Stimulated activated naive CD8-positive, alpha-beta T cell treated with anti-CD3 and anti-CD28 coated beads, Interleukin-15, amount 100 ng/mL, for 72 hours (primary cell): Measurements from ENCODE around the gene TSPAN4.
A peak's percentile ranks its signal among the peaks of the same experiment; 100 is the strongest.

ENCODE experiments used
- ATAC-seq: fragments of 150-1000 bp; cut with Tn5 transposase; 2 replicates; pipeline ENCODE4 v1.10.0; 2021; ENCODE audit warnings: mild to moderate bottlenecking, moderate library complexity
- DNase-seq, 2 donors: peaks; one replicate each; pipeline ENCODE4 v3.0.0; 2021 to 2022
- H3K27ac Mint-ChIP-seq, 2 donors: one replicate each; pipeline ENCODE4 v1.8.0; 2022; ENCODE audit warnings: mild to moderate bottlenecking in 2 of 2, mixed read lengths in 2 of 2, moderate library complexity in 2 of 2
- H3K27me3 Mint-ChIP-seq: one replicate; pipeline ENCODE4 v1.8.0; 2022; ENCODE audit warnings: mixed read lengths
- H3K4me1 Mint-ChIP-seq: one replicate; pipeline ENCODE4 v1.8.0; 2022; ENCODE audit warnings: mild to moderate bottlenecking, mixed read lengths
- H3K4me3 Mint-ChIP-seq, 2 donors: one replicate each; pipeline ENCODE4 v1.8.0; 2022; ENCODE audit warnings: mild to moderate bottlenecking in 2 of 2, mixed read lengths in 2 of 2, moderate library complexity in 1 of 2
- H3K9me3 Mint-ChIP-seq, 2 donors: one replicate each; pipeline ENCODE4 v1.8.0; 2022; ENCODE audit warnings: mixed read lengths in 2 of 2

TSPAN4 gene

DNA sequence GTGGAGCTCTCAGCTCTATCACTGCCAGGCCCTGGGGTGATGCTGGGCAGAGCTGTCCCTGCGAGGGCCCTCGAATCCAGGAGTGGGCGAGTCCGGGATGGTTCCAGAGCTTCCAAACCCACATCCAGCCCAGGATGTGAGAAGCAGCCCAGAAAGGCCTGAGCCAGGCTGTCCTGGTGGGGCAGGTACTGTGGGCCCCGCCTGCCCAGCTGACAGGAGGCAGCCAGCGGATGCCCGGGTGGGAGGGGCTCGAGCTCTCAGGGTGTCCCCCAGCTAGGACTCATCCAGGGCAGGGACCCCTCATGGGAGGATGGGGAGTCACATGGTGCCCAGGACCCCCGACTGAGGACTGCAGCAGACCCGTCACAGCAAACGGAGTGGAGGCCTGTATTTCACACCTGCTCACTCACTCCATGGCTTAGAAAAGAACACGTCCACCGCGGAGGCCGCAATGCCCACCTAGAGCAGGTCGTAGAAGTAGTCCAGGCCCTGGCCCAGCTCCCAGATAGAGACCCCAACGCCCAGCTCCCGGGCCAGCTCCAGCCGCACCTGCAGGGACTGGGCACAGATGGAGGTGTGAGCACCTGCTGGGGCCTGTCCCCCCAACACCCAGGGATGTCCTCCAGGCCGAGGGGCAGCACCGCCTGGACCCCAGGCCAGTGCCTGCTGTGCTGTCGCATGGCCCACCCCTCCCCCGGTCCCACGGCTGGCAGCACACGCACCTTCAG lies 26.9 kb downstream of the TSPAN4 start:
- Mint-ChIP-seq H3K9me3 (no peaks in the 10 kb centered on the region), H3K27ac (peak overlapping the region in 1 of 2 donors; percentile 27), H3K4me3 (no peak overlapping the region), H3K4me1 (no peaks in the 10 kb centered on the region), H3K27me3 (no peaks in the 10 kb centered on the region)
- ATAC-seq (no peak), DNase-seq (no peak)

DNA sequence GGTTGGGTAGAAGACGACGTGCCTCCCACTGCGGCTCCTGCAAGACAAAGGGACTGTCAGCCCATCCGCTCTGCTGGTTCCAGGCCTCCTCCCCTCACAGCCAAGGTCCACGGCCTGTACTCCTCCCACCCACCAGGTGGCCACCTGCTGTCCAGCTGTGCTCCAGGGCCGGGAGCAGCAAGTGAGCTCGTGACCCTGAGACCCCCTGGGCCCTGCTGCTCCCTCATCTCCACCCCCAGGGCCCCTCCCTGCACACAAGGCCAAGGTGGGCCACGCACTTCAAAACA lies 27.4 kb downstream of the TSPAN4 start:
- no peak for ATAC-seq
- DNase-seq: no peak
- Mint-ChIP-seq H3K4me3 (no peak overlapping the region), H3K27ac (no peak overlapping the region), H3K27me3 (no peaks in the 10 kb centered on the region), H3K9me3 (no peaks in the 10 kb centered on the region), H3K4me1 (no peaks in the 10 kb centered on the region)

DNA sequence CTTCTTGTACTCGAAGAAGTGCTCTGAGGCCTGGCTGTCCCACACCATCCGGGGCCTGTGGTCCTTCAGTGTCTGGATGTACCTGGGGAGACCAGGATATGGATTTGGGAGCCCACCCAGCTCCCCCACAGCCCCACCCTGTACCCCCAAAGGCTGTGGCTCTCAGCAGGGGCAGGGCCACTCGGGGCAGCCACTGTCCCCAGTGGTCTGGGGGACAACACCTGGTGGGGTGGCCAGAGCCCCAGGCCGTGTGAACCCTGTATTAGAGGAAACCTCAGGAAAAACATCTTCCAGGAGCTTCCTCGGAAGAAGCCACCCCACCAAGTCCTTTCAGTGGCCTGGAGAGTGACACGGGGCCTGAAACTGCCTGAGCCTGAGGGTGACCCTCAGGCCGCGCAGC lies 27.8 kb downstream of the TSPAN4 start:
- no peak overlapping the region for H3K27ac Mint-ChIP-seq
- H3K4me3 Mint-ChIP-seq: no peak overlapping the region
- no peaks in the 10 kb centered on the region for H3K4me1 Mint-ChIP-seq
- no peak for ATAC-seq
- H3K9me3 Mint-ChIP-seq: no peaks in the 10 kb centered on the region
- DNase-seq: no peak
- no peaks in the 10 kb centered on the region for H3K27me3 Mint-ChIP-seq

DNA sequence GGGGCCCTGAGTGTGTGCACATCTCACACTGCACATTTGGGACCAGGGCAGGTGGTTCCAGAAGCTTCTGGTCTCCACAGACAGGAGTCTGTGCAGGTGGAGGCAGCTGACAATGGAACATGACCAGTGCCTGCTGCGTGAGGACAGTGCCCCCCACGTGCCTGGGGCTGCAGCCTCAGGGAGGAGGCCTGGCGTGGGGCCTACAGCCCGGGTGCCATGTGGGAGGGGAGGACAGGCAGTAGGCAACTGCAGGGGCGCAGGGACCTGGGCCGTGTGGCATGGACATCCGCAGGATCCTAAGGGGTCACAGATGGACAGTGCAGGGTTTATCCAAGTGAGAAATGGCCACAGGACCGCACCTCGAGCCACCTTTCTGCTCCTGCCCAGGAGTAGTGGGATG lies 28.8 kb downstream of the TSPAN4 start:
- Mint-ChIP-seq H3K9me3 (no peaks in the 10 kb centered on the region), H3K27me3 (no peaks in the 10 kb centered on the region), H3K4me1 (no peaks in the 10 kb centered on the region), H3K4me3 (no peak overlapping the region), H3K27ac (no peak overlapping the region)
- ATAC-seq: no peak
- no peak for DNase-seq

DNA sequence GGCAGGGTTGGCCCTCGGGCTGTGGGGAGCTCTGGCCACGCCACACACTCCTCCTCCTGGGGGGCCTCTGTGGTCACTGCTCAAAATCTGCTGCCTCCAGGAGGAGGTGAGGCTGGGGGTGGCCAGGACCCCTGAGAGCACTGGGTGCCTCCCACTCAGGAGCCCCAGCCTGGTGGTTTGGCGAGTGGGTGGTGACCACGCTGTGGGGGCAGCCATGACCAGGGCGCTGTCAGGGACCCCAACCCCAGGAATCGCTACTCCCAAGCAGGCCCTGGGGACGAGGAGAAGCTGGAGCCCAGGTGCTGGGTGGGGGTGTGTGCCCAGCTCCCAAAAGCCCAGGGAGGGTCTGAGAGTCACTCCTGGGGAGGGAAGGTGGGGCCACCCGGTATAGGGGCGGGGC lies 30.1 kb downstream of the TSPAN4 start:
- no peaks in the 10 kb centered on the region for H3K4me1 Mint-ChIP-seq
- no peak overlapping the region for H3K4me3 Mint-ChIP-seq
- H3K27ac Mint-ChIP-seq: no peak overlapping the region
- H3K9me3 Mint-ChIP-seq: no peaks in the 10 kb centered on the region
- ATAC-seq (no peak), DNase-seq (no peak)
- H3K27me3 Mint-ChIP-seq: no peaks in the 10 kb centered on the region

DNA sequence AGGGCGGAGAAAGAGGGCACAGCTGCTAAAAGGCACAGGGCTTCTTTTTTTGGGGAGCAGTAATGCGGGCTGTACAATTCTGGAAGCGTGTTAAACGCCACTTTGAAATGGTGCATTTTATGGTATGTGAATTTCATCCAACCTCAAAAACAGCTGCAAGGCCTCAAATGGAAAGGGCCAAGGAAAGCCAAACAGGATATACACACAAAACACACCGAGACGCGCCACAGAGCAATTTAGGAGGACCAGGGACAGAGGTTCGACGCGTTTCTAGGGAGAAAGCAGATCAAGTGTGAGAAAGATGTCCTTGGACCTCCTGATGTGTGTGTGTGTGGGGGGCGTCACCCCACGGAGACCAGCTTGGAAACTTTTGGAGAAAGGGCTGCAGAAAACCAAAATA lies 31.1 kb downstream of the TSPAN4 start:
- Mint-ChIP-seq H3K4me3 (no peak overlapping the region), H3K4me1 (no peaks in the 10 kb centered on the region), H3K27me3 (no peaks in the 10 kb centered on the region), H3K27ac (no peak overlapping the region), H3K9me3 (no peaks in the 10 kb centered on the region)
- DNase-seq (no peak), ATAC-seq (no peak)

DNA sequence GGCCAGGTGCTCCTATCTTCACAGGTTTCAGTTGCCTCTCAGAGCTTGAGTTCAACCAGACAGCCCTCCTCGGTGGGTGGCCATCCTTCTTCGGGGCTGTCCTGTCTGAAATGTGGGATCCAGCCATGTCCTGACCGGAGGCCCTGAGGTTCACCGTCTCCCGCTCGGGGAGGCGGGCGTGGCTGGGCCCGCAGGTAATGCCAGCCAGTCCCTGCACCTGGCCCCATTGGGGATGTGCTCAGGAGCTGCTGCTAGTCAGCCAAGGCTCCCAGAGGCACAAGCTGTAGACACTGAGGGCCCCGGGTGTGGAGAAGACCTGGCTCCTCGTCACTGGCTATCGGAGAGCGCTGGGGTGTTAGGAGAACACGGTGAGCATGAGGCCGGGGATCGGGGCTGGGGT lies 32.6 kb downstream of the TSPAN4 start:
- DNase-seq (no peak), ATAC-seq (no peak)
- Mint-ChIP-seq H3K9me3 (no peaks in the 10 kb centered on the region), H3K27me3 (no peaks in the 10 kb centered on the region), H3K4me1 (no peaks in the 10 kb centered on the region), H3K4me3 (no peak overlapping the region), H3K27ac (peak overlapping the region in 1 of 2 donors; percentile 34)

DNA sequence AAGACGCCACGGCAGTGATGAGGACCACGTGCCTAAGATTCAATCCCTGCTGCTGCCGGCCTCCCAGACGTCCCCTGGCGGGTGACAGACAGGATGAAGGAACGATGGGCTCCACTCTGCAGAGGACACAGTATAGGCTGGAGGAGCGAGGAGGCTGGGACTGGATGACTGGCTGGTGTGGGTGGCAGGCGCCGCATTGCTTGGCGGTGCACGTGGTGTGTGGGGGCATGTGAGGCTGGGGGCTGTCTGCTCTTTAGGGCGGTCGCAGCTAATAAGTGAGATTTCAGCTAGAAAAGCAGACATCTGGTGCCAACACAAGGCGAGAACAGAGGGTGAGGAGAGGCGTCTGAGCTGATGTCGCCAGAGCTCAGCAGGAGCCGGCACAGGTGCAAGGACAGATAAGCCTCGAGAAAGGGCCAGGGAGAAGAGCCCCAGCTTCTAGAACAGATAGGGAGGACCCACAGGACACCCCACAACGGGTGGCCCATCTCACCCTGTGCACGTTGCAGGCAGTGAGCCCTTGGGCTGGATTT lies 33.2 kb downstream of the TSPAN4 start:
- no peaks in the 10 kb centered on the region for H3K9me3 Mint-ChIP-seq
- no peaks in the 10 kb centered on the region for H3K4me1 Mint-ChIP-seq
- no peaks in the 10 kb centered on the region for H3K27me3 Mint-ChIP-seq
- H3K27ac Mint-ChIP-seq: no peak overlapping the region
- DNase-seq (no peak), ATAC-seq (no peak)
- H3K4me3 Mint-ChIP-seq: no peak overlapping the region

DNA sequence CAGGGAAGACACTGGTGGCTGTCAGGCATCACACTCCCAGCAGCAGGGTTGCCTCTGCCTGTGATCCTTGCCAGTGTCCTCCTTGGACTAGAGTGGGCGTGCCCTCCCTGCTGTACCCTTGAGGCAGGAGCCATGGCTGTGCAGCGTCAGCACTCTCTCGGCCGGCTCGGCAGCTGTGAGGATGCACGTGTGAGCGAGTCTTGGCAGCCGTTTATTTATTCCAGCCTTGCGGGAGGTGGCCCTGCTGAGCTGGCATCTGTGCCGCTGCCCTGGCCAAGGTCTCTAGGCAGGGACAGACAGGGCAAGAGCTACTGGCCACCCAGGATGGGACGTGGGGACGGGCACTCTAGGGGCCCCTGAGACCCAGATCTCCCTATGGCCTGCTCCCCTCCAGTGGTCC lies 33.9 kb downstream of the TSPAN4 start:
- no peak for ATAC-seq
- DNase-seq: no peak
- Mint-ChIP-seq H3K27ac (no peak overlapping the region), H3K4me1 (no peaks in the 10 kb centered on the region), H3K27me3 (no peaks in the 10 kb centered on the region), H3K4me3 (no peak overlapping the region), H3K9me3 (no peaks in the 10 kb centered on the region)

DNA sequence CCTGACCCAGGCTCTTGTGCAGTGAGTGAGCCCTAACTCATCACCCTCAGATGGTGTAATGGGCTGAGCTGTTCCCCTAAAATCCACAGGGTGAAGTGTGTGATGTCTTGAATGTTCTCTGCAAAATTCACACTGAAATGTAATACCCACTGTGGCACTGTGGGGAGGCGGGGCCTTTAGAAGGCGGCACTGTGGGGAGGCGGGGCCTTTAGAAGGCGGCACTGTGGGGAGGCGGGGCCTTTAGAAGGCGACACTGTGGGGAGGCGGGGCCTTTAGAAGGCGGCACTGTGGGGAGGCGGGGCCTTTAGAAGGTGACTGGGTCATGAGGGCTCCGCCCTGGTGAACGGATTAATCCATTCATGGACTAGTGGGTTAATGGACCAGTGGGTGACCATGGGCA lies 34.9 kb downstream of the TSPAN4 start:
- H3K27ac Mint-ChIP-seq: no peak overlapping the region
- no peaks in the 10 kb centered on the region for H3K27me3 Mint-ChIP-seq
- no peaks in the 10 kb centered on the region for H3K9me3 Mint-ChIP-seq
- no peaks in the 10 kb centered on the region for H3K4me1 Mint-ChIP-seq
- DNase-seq (no peak), ATAC-seq (peak; percentile 31)
- H3K4me3 Mint-ChIP-seq: no peak overlapping the region

DNA sequence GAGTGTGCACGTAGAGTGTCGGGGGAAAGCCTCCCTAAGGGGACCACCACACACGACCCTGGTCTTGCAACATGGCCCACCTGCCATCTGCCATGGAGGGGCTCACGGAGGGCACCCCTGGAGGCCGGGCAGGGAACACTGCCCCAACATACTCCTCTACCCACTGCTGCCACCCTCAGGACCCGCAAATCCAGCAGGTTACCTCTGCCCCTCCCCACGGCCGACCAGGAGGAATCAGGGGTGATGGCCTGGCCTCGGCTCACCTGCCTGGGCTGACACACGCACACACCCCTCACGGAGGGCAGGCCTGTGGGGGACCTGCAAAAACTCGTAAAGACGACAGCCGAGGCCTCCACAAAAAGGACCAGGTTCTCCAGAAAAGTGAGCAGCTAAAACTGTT lies 37.8 kb downstream of the TSPAN4 start:
- no peak overlapping the region for H3K27ac Mint-ChIP-seq
- no peaks in the 10 kb centered on the region for H3K9me3 Mint-ChIP-seq

DNA sequence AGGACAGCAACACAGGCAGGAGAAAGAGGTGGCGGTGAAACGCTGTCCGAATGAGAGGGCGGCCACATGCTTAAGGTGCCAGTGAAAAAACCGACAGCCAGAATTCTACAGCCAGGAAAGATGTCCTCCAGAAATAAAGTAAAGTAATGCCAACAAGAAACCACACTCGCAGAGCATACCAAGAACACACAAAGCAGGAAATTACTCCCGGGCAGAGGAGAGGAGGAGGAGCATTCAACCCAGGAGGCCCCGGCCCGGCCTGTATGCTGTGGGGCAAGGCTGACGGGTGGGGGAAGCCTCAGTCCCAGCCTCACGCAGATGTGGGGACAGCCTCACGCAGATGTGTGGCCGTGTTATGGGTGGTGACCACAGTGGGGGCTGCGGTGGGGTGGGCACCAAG lies 39.9 kb downstream of the TSPAN4 start:
- DNase-seq (no peak), ATAC-seq (no peak)
- no peaks in the 10 kb centered on the region for H3K27me3 Mint-ChIP-seq
- no peak overlapping the region for H3K4me3 Mint-ChIP-seq
- H3K9me3 Mint-ChIP-seq: no peaks in the 10 kb centered on the region
- H3K27ac Mint-ChIP-seq: no peak overlapping the region
- H3K4me1 Mint-ChIP-seq: no peaks in the 10 kb centered on the region

More for the DNA sequence above, 37.8 kb downstream of the TSPAN4 start:
- ATAC-seq (no peak), DNase-seq (no peak)
- no peaks in the 10 kb centered on the region for H3K4me1 Mint-ChIP-seq
- no peak overlapping the region for H3K4me3 Mint-ChIP-seq
- no peaks in the 10 kb centered on the region for H3K27me3 Mint-ChIP-seq

DNA sequence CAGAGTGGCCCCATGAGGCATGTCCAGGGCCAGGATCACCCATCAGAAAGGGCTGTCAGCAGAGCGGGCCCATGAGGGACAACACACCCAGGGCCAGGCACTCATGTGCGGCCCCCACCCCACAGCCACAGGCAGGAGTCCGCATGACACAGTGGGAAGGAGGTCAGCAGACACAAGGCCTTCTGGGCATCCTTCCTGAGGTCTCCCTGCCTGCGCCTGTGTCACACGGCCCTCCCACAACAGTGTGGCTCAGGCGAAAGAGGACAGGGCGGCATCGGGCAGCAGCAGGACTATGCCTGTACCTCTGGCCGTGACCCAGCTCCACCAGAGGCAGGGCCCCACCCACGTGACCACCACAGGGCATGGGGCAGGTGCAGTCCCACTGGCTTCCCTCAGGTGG lies 40.9 kb downstream of the TSPAN4 start:
- Mint-ChIP-seq H3K27ac (no peak overlapping the region), H3K4me1 (no peaks in the 10 kb centered on the region), H3K9me3 (no peaks in the 10 kb centered on the region), H3K4me3 (no peak overlapping the region), H3K27me3 (no peaks in the 10 kb centered on the region)
- ATAC-seq (no peak), DNase-seq (no peak)

DNA sequence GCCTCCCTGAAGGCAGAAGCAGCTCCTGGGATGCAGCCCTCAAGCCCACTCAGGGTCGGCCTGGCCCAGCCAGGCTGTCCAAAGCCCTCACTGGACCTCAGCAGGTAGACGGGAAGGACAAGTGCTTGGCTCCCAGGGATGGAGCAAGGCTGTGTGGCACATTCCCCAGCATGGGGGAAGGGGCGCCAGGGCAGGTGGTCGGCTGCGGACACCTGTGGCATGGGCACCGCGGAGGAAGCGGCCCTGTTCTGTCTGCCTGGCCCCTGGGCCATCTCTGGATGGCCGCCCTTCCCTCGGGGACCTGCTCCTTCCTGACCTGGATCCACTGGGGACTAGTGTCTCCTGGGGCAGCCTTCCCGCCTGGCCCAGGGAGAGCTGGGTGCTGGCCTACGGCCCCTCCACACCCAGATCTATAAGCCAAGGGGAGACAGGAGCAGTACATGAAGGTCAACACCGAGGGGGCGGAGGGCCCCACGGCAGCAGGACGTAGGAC lies 42.0 kb downstream of the TSPAN4 start:
- ATAC-seq (no peak), DNase-seq (no peak)
- H3K27me3 Mint-ChIP-seq: no peaks in the 10 kb centered on the region
- no peak overlapping the region for H3K4me3 Mint-ChIP-seq
- no peaks in the 10 kb centered on the region for H3K9me3 Mint-ChIP-seq
- peak overlapping the region in 1 of 2 donors; percentile 59 for H3K27ac Mint-ChIP-seq
- H3K4me1 Mint-ChIP-seq: no peaks in the 10 kb centered on the region

DNA sequence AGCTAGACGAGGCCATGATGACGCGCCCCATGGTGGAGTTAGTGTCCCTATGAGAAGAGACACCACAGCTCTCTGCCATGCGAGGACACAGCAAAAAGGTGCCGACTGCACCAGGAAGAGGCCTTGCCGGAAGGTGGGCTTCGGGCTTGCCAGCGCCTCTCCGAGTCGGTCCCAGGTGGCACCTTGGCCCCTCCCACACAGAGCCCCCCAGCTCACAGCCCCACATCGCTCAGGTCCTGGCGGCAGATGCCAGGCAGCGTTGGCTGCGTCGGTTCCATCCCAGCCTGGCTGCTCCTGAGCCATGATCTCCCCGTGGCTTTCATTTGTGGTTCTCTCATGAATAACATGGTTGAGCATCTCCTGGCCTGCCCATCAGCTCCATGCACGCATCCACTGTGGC lies 43.9 kb downstream of the TSPAN4 start:
- H3K9me3 Mint-ChIP-seq: no peaks in the 10 kb centered on the region
- H3K27me3 Mint-ChIP-seq: no peaks in the 10 kb centered on the region
- H3K4me1 Mint-ChIP-seq: no peaks in the 10 kb centered on the region
- ATAC-seq: no peak
- H3K4me3 Mint-ChIP-seq: no peak overlapping the region
- H3K27ac Mint-ChIP-seq: peak overlapping the region in 1 of 2 donors; percentile 82
- DNase-seq: no peak

DNA sequence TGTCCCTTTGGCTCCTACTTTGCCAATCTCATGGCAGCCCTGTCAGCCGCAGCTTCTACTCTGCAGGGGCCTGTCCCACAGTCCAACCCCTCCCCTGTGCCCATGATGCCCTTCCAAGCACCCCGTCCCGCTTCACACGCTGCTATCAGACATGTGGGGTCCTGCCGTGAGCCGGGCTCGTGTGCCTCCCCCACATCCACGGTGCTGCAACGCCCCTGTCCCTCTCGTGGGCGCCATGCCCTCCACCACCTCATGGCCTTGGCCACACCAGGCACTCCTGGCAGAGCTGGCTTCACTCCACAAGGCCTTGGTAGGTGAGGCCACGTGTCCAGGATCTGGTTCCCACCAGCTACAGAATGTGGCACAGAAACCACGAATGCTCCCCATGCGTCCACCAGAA lies 44.9 kb downstream of the TSPAN4 start:
- Mint-ChIP-seq H3K4me3 (no peak overlapping the region), H3K27ac (peak overlapping the region in 1 of 2 donors; percentile 89), H3K9me3 (no peaks in the 10 kb centered on the region), H3K27me3 (no peaks in the 10 kb centered on the region), H3K4me1 (no peaks in the 10 kb centered on the region)
- ATAC-seq (no peak), DNase-seq (no peak)
